SK-N-SH (cell line): ENCODE measurements around the gene SMARCC1. TPM values are rescaled to one million over a fixed set of nuclear protein-coding genes. Genes with fewer than 3 reads are reported as not detected.
"Not testable (repeated sequence)": the region's sequence is repeated elsewhere in the genome, so short reads cannot be mapped to it uniquely, and the experiment has no call there.

Source experiments
- CTCF ChIA-PET: fragments of 300-600, 350-600 bp; formaldehyde crosslinking; extraction: SDS; loops from one replicate; lab custom pipeline; 2021; lab: Yijun Ruan, JAX
- POLR2A ChIA-PET: fragments of 350-600 bp; sonication (Branson Sonifier 250); formaldehyde crosslinking; extraction: SDS; loops from one replicate; lab custom pipeline; 2020; ENCODE audit warnings: antibody characterized with exemption, inconsistent platforms; lab: Yijun Ruan, JAX
- DNase-seq: peaks from one replicate; pipeline ENCODE4 v3.0.0; 2012
- H2AFZ ChIP-seq: fragments of 200-600 bp; sonication (generic); 2 replicates; pipeline ENCODE4 v1.8.1; 2016; ENCODE audit warnings: antibody characterized with exemption, mild to moderate bottlenecking, low read depth
- H3F3A ChIP-seq: fragments of 200-600 bp; sonication (generic); replicated peaks from 2 replicates; pipeline ENCODE3; 2016; ENCODE audit warnings: antibody characterized with exemption, mild to moderate bottlenecking; ENCODE audit not compliant: insufficient read depth
- H3K27ac ChIP-seq, 2 experiments: fragments of 200-500 bp in 1 of 2; fragments of 200-600 bp in 1 of 2; sonication (Bioruptor generic) in 1 of 2; sonication (generic), shearing (Covaris generic) in 1 of 2; 2 replicates each; pipeline versions ENCODE4 v1.5.1 to v1.6.1; 2014 to 2016; ENCODE audit warnings: low read depth in 2 of 2, inconsistent platforms in 1 of 2, low read length in 1 of 2, mild to moderate bottlenecking in 1 of 2, mixed read lengths in 1 of 2
- H3K27me3 ChIP-seq: fragments of 200-600 bp; sonication (generic), shearing (Covaris generic); 2 replicates; pipeline ENCODE4 v1.6.1; 2016; ENCODE audit warnings: mixed run types; ENCODE audit not compliant: insufficient read depth
- H3K36me3 ChIP-seq, 2 experiments: fragments of 200-500 bp in 1 of 2; fragments of 200-600 bp in 1 of 2; sonication (Bioruptor generic) in 1 of 2; sonication (generic) in 1 of 2; replicated peaks in 1 of 2; 2 replicates each; pipeline versions ENCODE3 to v1.5.1; 2014 to 2016; ENCODE audit warnings: low read length in 1 of 2, mild to moderate bottlenecking in 1 of 2; ENCODE audit not compliant: insufficient read depth in 2 of 2, control insufficient read depth in 1 of 2
- H3K4me1 ChIP-seq, 2 experiments: fragments of 200-500 bp in 1 of 2; fragments of 200-600 bp in 1 of 2; sonication (Bioruptor generic) in 1 of 2; sonication (generic), shearing (Covaris generic) in 1 of 2; 2 replicates each; pipeline versions ENCODE4 v1.5.1 to v1.6.1; 2014 to 2016; ENCODE audit warnings: low read depth in 1 of 2, low read length in 1 of 2, mixed run types in 1 of 2; ENCODE audit not compliant: insufficient read depth in 2 of 2, control insufficient read depth in 1 of 2
- H3K4me2 ChIP-seq: fragments of 200-600 bp; sonication (generic), shearing (Covaris generic); 2 replicates; pipeline ENCODE4 v1.6.1; 2017; ENCODE audit warnings: mixed run types
- H3K4me3 ChIP-seq, 2 experiments: fragments of 200-500 bp in 1 of 2; fragments of 200-600 bp in 1 of 2; sonication (Bioruptor generic) in 1 of 2; sonication (generic), shearing (Covaris generic) in 1 of 2; 2 replicates each; pipeline versions ENCODE4 v1.5.1 to v1.8.1; 2014 to 2016; ENCODE audit warnings: low read depth in 2 of 2, inconsistent platforms in 1 of 2, low read length in 1 of 2, mild to moderate bottlenecking in 1 of 2, mixed read lengths in 1 of 2, moderate library complexity in 1 of 2
- H3K79me2 ChIP-seq: fragments of 200-600 bp; sonication (generic); 2 replicates; pipeline ENCODE4 v1.8.1; 2017; ENCODE audit warnings: mild to moderate bottlenecking; ENCODE audit not compliant: insufficient read depth
- H3K9ac ChIP-seq: fragments of 200-600 bp; sonication (generic); 2 replicates; pipeline ENCODE4 v1.6.1; 2017; ENCODE audit warnings: mixed run types
- H3K9me2 ChIP-seq: fragments of 200-600 bp; sonication (generic); 2 replicates; pipeline ENCODE4 v1.6.1; 2017; ENCODE audit warnings: mixed run types
- H3K9me3 ChIP-seq: fragments of 200-600 bp; sonication (generic); 2 replicates; pipeline ENCODE4 v1.6.1; 2017; ENCODE audit warnings: mixed run types, mild to moderate bottlenecking, moderate library complexity
- H4K20me1 ChIP-seq: fragments of 200-600 bp; sonication (generic); 2 replicates; pipeline ENCODE4 v1.6.1; 2017; ENCODE audit warnings: mild to moderate bottlenecking, mixed run types; ENCODE audit not compliant: insufficient read depth
- ELF1 ChIP-seq: IDR thresholded peaks from 2 replicates; pipeline ENCODE4 v1.4.0; 2012
- EZH2phosphoT487 ChIP-seq: fragments of 200-600 bp; sonication (generic); IDR thresholded peaks from 2 replicates; pipeline ENCODE4 v1.6.1; 2017; ENCODE audit warnings: low read depth, mixed run types, mild to moderate bottlenecking, antibody characterized with exemption, moderate library complexity, borderline replicate concordance
- FOXM1 ChIP-seq: IDR thresholded peaks from 2 replicates; pipeline ENCODE4 v1.4.0; 2012; ENCODE audit warnings: low read depth, mild to moderate bottlenecking
- MAX ChIP-seq: IDR thresholded peaks from 2 replicates; pipeline ENCODE4 v1.4.0; 2012; ENCODE audit warnings: low read depth
- NFIC ChIP-seq: IDR thresholded peaks from 2 replicates; pipeline ENCODE4 v1.4.0; 2012; ENCODE audit warnings: borderline replicate concordance
- NRF1 ChIP-seq: IDR thresholded peaks from 2 replicates; pipeline ENCODE4 v1.6.1; 2012; ENCODE audit warnings: low read depth, mild to moderate bottlenecking, low read length
- POLR2AphosphoS5 ChIP-seq: IDR thresholded peaks from 2 replicates; pipeline ENCODE4 v1.6.1; 2012; ENCODE audit warnings: low read depth, low read length
- RAD21 ChIP-seq: IDR thresholded peaks from 2 replicates; pipeline ENCODE4 v1.6.1; 2012; ENCODE audit warnings: mild to moderate bottlenecking, low read length
- RXRA ChIP-seq: IDR thresholded peaks from 2 replicates; pipeline ENCODE4 v1.4.0; 2012; ENCODE audit warnings: low read depth, mild to moderate bottlenecking, borderline replicate concordance
- SIN3A ChIP-seq: IDR thresholded peaks from 2 replicates; pipeline ENCODE4 v1.6.1; 2012; ENCODE audit warnings: low read depth, mild to moderate bottlenecking, low read length, moderate library complexity, borderline replicate concordance
- TAF1 ChIP-seq: IDR thresholded peaks from 2 replicates; pipeline ENCODE4 v1.6.1; 2012; ENCODE audit warnings: low read depth, mild to moderate bottlenecking, low read length, moderate library complexity, borderline replicate concordance
- TEAD4 ChIP-seq: IDR thresholded peaks from 2 replicates; pipeline ENCODE4 v1.4.0; 2012; ENCODE audit warnings: mild to moderate bottlenecking, borderline replicate concordance; ENCODE audit not compliant: insufficient read depth
- USF2 ChIP-seq: fragments of 150-350 bp; IDR thresholded peaks from 2 replicates; pipeline ENCODE4 v1.6.1; 2017; ENCODE audit warnings: antibody characterized with exemption, low read length, low read depth, borderline replicate concordance
- ZBTB33 ChIP-seq: IDR thresholded peaks from 2 replicates; pipeline ENCODE4 v1.4.0; 2012; ENCODE audit warnings: low read depth, borderline replicate concordance
- WGBS: methylation state at CpG from one replicate; pipeline ENCODE4 v1.1.6; 2017; ENCODE audit warnings: low lambda C conversion rate; 5-methylcytosine and 5-hydroxymethylcytosine counted together
- polyA plus RNA-seq, 3 experiments: library from polyadenylated mRNA; depleted of rRNA; stranded (reverse); fragments of >200 nt; gene quantifications; 2 replicates each; pipeline ENCODE4 v1.2.3, GENCODE V29; 2012

SMARCC1 gene
- polyA plus RNA-seq, 1 of the 3 experiments (the other 2 are of a cell fraction): 16.5 TPM

GRCh38 chr3:47752716-47753115 lies 29.0 kb downstream of the SMARCC1 start (continued):
- no peak for TF ChIP-seq NRF1
- TF ChIP-seq EZH2phosphoT487: no peak
- no peak for TF ChIP-seq RXRA
- TF ChIP-seq USF2: no peak
- no peak for TF ChIP-seq ELF1
- no peak for TF ChIP-seq RAD21
- no peak for TF ChIP-seq SIN3A
- TF ChIP-seq TAF1: no peak
- no peak for TF ChIP-seq FOXM1
- TF ChIP-seq NFIC: no peak

GRCh38 chr3:47750811-47751354 lies 30.8 kb downstream of the SMARCC1 start:
- 97% methylated on average over 12 of the region's 12 CpGs for WGBS
- POLR2A ChIA-PET, H2AFZ ChIP-seq, H3K27me3 ChIP-seq, H3F3A ChIP-seq, H3K4me3 ChIP-seq, H3K4me2 ChIP-seq, DNase-seq, H3K9me2 ChIP-seq, H3K27ac ChIP-seq, H3K4me1 ChIP-seq, CTCF ChIA-PET, H3K9ac ChIP-seq, H3K9me3 ChIP-seq: not testable (repeated sequence)
- Histone ChIP-seq H4K20me1 (peaks cover 14% of the 10 kb centered on the region), H3K36me3 (peaks cover 0 to 17% of the 10 kb centered on the region in 2 experiments), H3K79me2 (peaks cover 98% of the 10 kb centered on the region)

GRCh38 chr3:47747558-47747957 lies 34.1 kb downstream of the SMARCC1 start:
- WGBS: 92% methylated on average over 3 of the region's 3 CpGs
- Histone ChIP-seq H3K79me2 (peaks cover 99% of the 10 kb centered on the region), H3K36me3 (peaks cover 9 to 37% of the 10 kb centered on the region in 2 experiments), H3F3A (peaks cover 14% of the 10 kb centered on the region), H3K4me1 (no peaks in the 10 kb centered on the region), H3K4me2 (no peak overlapping the region), H3K27me3 (no peaks in the 10 kb centered on the region), H3K27ac (no peak overlapping the region), H2AFZ (no peak overlapping the region), H3K4me3 (no peak overlapping the region), H4K20me1 (peaks cover 17% of the 10 kb centered on the region), H3K9me2 (no peaks in the 10 kb centered on the region), H3K9me3 (no peaks in the 10 kb centered on the region), H3K9ac (no peak overlapping the region)
- ChIA-PET CTCF (interaction anchor here (0.6 to 2.1 kb wide), 3 partner anchors 16 to 225 kb away, joined by 3 to 8 read pairs (median 4); no protein-coding TSS in a partner anchor), POLR2A (no interaction called here)
- no peak for DNase-seq
- no peak for TF ChIP-seq MAX
- TF ChIP-seq POLR2AphosphoS5: no peak
- no peak for TF ChIP-seq ZBTB33
- no peak for TF ChIP-seq TEAD4
- no peak for TF ChIP-seq RXRA
- no peak for TF ChIP-seq TAF1
- TF ChIP-seq NRF1: no peak
